DND-41 (cell line): ENCODE data around the gene AGRN.

ENCODE experiments used
- ATAC-seq: fragments of 200-7000 bp; cut with Tn5 transposase; 3 replicates; pipeline ENCODE4 v1.9.1; 2021; ENCODE audit warnings: low read depth; ENCODE audit not compliant: insufficient read depth
- DNase-seq: peaks from one replicate; pipeline ENCODE4 v3.0.0-alpha.2; 2020
- H2AFZ ChIP-seq: 2 replicates; pipeline ENCODE4 v1.6.0; 2012; ENCODE audit warnings: low read depth, low read length
- H3K27ac ChIP-seq: 2 replicates; pipeline ENCODE4 v1.5.1; 2012; ENCODE audit warnings: low read length, inconsistent platforms
- H3K27me3 ChIP-seq: fragments of 200-600 bp; sonication (generic); 2 replicates; pipeline ENCODE4 v1.6.0; 2012; ENCODE audit warnings: low read length, mild to moderate bottlenecking, inconsistent platforms; ENCODE audit not compliant: insufficient read depth, poor library complexity
- H3K36me3 ChIP-seq: 2 replicates; pipeline ENCODE4 v1.5.1; 2012; ENCODE audit warnings: low read length, inconsistent platforms; ENCODE audit not compliant: insufficient read depth
- H3K4me1 ChIP-seq: 2 replicates; pipeline ENCODE4 v1.5.1; 2012; ENCODE audit warnings: mild to moderate bottlenecking, low read length; ENCODE audit not compliant: insufficient read depth
- H3K4me2 ChIP-seq: 2 replicates; pipeline ENCODE4 v1.6.0; 2012; ENCODE audit warnings: mild to moderate bottlenecking, moderate library complexity, low read length, inconsistent platforms; ENCODE audit not compliant: insufficient read depth
- H3K4me3 ChIP-seq, 2 experiments: fragments of 200-600 bp in 1 of 2; shearing (Covaris generic) in 1 of 2; 2 replicates each; pipeline ENCODE4 v1.5.1; 2012 to 2016; ENCODE audit warnings: inconsistent platforms in 2 of 2, low read length in 2 of 2, mild to moderate bottlenecking in 2 of 2, low read depth in 1 of 2, moderate library complexity in 1 of 2
- H3K79me2 ChIP-seq: 2 replicates; pipeline ENCODE4 v1.6.0; 2012; ENCODE audit warnings: low read length, inconsistent platforms; ENCODE audit not compliant: insufficient read depth
- H3K9ac ChIP-seq: 2 replicates; pipeline ENCODE4 v1.6.0; 2012; ENCODE audit warnings: low read depth, mild to moderate bottlenecking, inconsistent platforms, low read length, moderate library complexity
- H3K9me3 ChIP-seq: 2 replicates; pipeline ENCODE4 v1.5.1; 2012; ENCODE audit warnings: low read length, moderate library complexity, mild to moderate bottlenecking, inconsistent platforms; ENCODE audit not compliant: insufficient read depth, severe bottlenecking
- H4K20me1 ChIP-seq: 2 replicates; pipeline ENCODE4 v1.6.0; 2012; ENCODE audit warnings: low read length; ENCODE audit not compliant: insufficient read depth
- CTCF ChIP-seq: IDR thresholded peaks from 2 replicates; pipeline ENCODE4 v1.5.1; 2012; ENCODE audit warnings: borderline replicate concordance, low read length, moderate library complexity, mild to moderate bottlenecking; ENCODE audit not compliant: poor library complexity, severe bottlenecking; ENCODE audit errors: extremely low read depth
- EZH2 ChIP-seq: IDR thresholded peaks from 3 replicates; pipeline ENCODE4 v1.6.1; 2012; ENCODE audit warnings: borderline replicate concordance, low read depth, mild to moderate bottlenecking, moderate library complexity, low read length, inconsistent platforms; ENCODE audit not compliant: severe bottlenecking

AGRN gene

GRCh38 chr1:1058921-1059493, 39.1 kb downstream of the AGRN start:
- H3K9me3 ChIP-seq = no peaks in the 10 kb centered on the region
- H3K4me3 ChIP-seq = peak overlapping the region; percentile 29 to 55; a peak in 3 of 4 replicates
- TF ChIP-seq EZH2 (no peak), CTCF (peak; percentile 53)
- peaks cover 33% of the 10 kb centered on the region for H3K27me3 ChIP-seq
- peak overlapping the region; percentile 54 for H2AFZ ChIP-seq
- peak overlapping the region; percentile 46 for H3K9ac ChIP-seq
- H3K4me2 ChIP-seq = peak overlapping the region; percentile 61
- H3K27ac ChIP-seq = no peak overlapping the region
- no peaks in the 10 kb centered on the region for H3K36me3 ChIP-seq
- peaks cover 17% of the 10 kb centered on the region for H3K4me1 ChIP-seq
- H4K20me1 ChIP-seq = peaks cover 29% of the 10 kb centered on the region
- no peaks in the 10 kb centered on the region for H3K79me2 ChIP-seq
- DNase-seq = no peak
- peak; percentile 64 for ATAC-seq

- no peak overlapping the region for H3K27ac ChIP-seq
- peaks cover 29% of the 10 kb centered on the region for H4K20me1 ChIP-seq
- H3K36me3 ChIP-seq = no peaks in the 10 kb centered on the region
- ATAC-seq = peak; percentile 93
- DNase-seq = peak; percentile 94
- TF ChIP-seq EZH2 = no peak
- TF ChIP-seq CTCF = no peak
- peak overlapping the region; percentile 54; the same call in 1 of the 2 replicates for H2AFZ ChIP-seq
- H3K9me3 ChIP-seq = no peaks in the 10 kb centered on the region
- H3K4me3 ChIP-seq = peak overlapping the region; percentile 29 to 55; a peak in 3 of 4 replicates
- peak overlapping the region; percentile 61 for H3K4me2 ChIP-seq
- peaks cover 17% of the 10 kb centered on the region for H3K4me1 ChIP-seq
- H3K79me2 ChIP-seq = no peaks in the 10 kb centered on the region
- H3K27me3 ChIP-seq = peaks cover 33% of the 10 kb centered on the region
- peak overlapping the region; percentile 46 for H3K9ac ChIP-seq
Measured at GRCh38 chr1:1059494-1060280, 39.8 kb downstream of the AGRN start.

GRCh38 chr1:1060281-1061000, 40.5 kb downstream of the AGRN start:
- Histone ChIP-seq H3K4me2 (peak overlapping the region; percentile 61; the same call in 1 of the 2 replicates), H4K20me1 (peaks cover 26% of the 10 kb centered on the region), H3K4me1 (peaks cover 17% of the 10 kb centered on the region), H3K79me2 (no peaks in the 10 kb centered on the region), H2AFZ (no peak overlapping the region), H3K4me3 (no peak overlapping the region), H3K9me3 (no peaks in the 10 kb centered on the region), H3K27me3 (peaks cover 33% of the 10 kb centered on the region), H3K9ac (no peak overlapping the region), H3K36me3 (no peaks in the 10 kb centered on the region), H3K27ac (no peak overlapping the region)
- no peak for DNase-seq
- ATAC-seq = no peak
- TF ChIP-seq EZH2 = no peak
- TF ChIP-seq CTCF = no peak
